Thoracic aorta (tissue), 2 donors: Measurements from ENCODE around the gene SDK1. TPM values are rescaled to one million over a fixed set of nuclear protein-coding genes. Genes with fewer than 3 reads are reported as not detected.

Experiments
- ATAC-seq: fragments of 150-250 bp; one replicate; pipeline ENCODE4 v1.8.0; 2017; ENCODE audit warnings: low read depth; ENCODE audit not compliant: insufficient number of reproducible peaks, low FRiP score
- DNase-seq: peaks from one replicate; pipeline ENCODE4 v3.0.0-alpha.2; 2020; ENCODE audit warnings: low spot score
- H3K27ac ChIP-seq, 2 donors: fragments of 200-600 bp; sonication (generic); 1 replicate in 1 of 2; 2 replicates in 1 of 2; pipeline ENCODE4 v1.5.1; 2016; ENCODE audit warnings: mild to moderate bottlenecking in 2 of 2, moderate library complexity in 2 of 2
- H3K27me3 ChIP-seq: fragments of 200-600 bp; sonication (generic); replicated peaks from 2 replicates; pipeline ENCODE4 v1.6.0; 2016; ENCODE audit warnings: mild to moderate bottlenecking; ENCODE audit not compliant: insufficient read depth
- H3K36me3 ChIP-seq: fragments of 200-600 bp; sonication (generic); one replicate; pipeline ENCODE4 v1.5.1; 2016
- H3K4me1 ChIP-seq, 2 donors: fragments of 200-600 bp; sonication (generic); 1 replicate in 1 of 2; 2 replicates in 1 of 2; pipeline versions ENCODE4 v1.5.1 to v1.6.0; 2016; ENCODE audit warnings: low read depth in 2 of 2, mild to moderate bottlenecking in 1 of 2; ENCODE audit not compliant: control insufficient read depth in 1 of 2
- H3K4me3 ChIP-seq: fragments of 200-600 bp; sonication (generic); 2 replicates; pipeline ENCODE4 v1.5.1; 2016; ENCODE audit warnings: mild to moderate bottlenecking
- H3K9me3 ChIP-seq: fragments of 200-600 bp; sonication (generic); 2 replicates; pipeline ENCODE4 v1.5.1; 2016
- CTCF ChIP-seq: fragments of 200-600 bp; sonication (generic); IDR thresholded peaks from one replicate; pipeline ENCODE4 v1.5.1; 2019; ENCODE audit warnings: antibody characterized with exemption
- total RNA-seq, 2 donors: library from RNA; depleted of rRNA; stranded (reverse); fragments of >200 nt; gene quantifications; one replicate each; pipeline versions ENCODE4 v1.1.0 to v1.2.3, GENCODE V29; 2016

The SDK1 gene
- total RNA-seq, 2 donors from 2014 or later = 27.5 to 29.2 TPM

- TF ChIP-seq CTCF = no peak
- DNase-seq (no peak), ATAC-seq (no peak)
- no peak overlapping the region for H3K27ac ChIP-seq
- H3K4me3 ChIP-seq = no peak overlapping the region
- no peaks in the 10 kb centered on the region for H3K9me3 ChIP-seq
- no peaks in the 10 kb centered on the region for H3K4me1 ChIP-seq
- H3K36me3 ChIP-seq = no peaks in the 10 kb centered on the region
- no peaks in the 10 kb centered on the region for H3K27me3 ChIP-seq
Observed at GRCh38 chr7:3688842-3689241, 387.8 kb downstream of the SDK1 start.

GRCh38 chr7:3691478-3692158, 390.6 kb downstream of the SDK1 start:
- no peak for DNase-seq
- Histone ChIP-seq H3K9me3 (no peaks in the 10 kb centered on the region), H3K27me3 (no peaks in the 10 kb centered on the region), H3K4me3 (no peak overlapping the region), H3K4me1 (no peaks in the 10 kb centered on the region), H3K36me3 (no peaks in the 10 kb centered on the region), H3K27ac (no peak overlapping the region)
- ATAC-seq = no peak
- no peak for TF ChIP-seq CTCF

- Histone ChIP-seq H3K27ac (no peak overlapping the region), H3K4me3 (no peak overlapping the region), H3K4me1 (no peaks in the 10 kb centered on the region), H3K9me3 (no peaks in the 10 kb centered on the region), H3K27me3 (no peaks in the 10 kb centered on the region), H3K36me3 (no peaks in the 10 kb centered on the region)
- DNase-seq (no peak), ATAC-seq (no peak)
- TF ChIP-seq CTCF = no peak
Observed at GRCh38 chr7:3695602-3696001, 394.6 kb downstream of the SDK1 start.

- DNase-seq (no peak), ATAC-seq (no peak)
- no peaks in the 10 kb centered on the region for H3K4me1 ChIP-seq
- H3K36me3 ChIP-seq = no peaks in the 10 kb centered on the region
- H3K4me3 ChIP-seq = no peak overlapping the region
- H3K27me3 ChIP-seq = no peaks in the 10 kb centered on the region
- no peak for TF ChIP-seq CTCF
- H3K27ac ChIP-seq = no peak overlapping the region
- no peaks in the 10 kb centered on the region for H3K9me3 ChIP-seq
Observed at GRCh38 chr7:3696113-3696512, 395.1 kb downstream of the SDK1 start.

- no peak overlapping the region for H3K27ac ChIP-seq
- no peaks in the 10 kb centered on the region for H3K4me1 ChIP-seq
- DNase-seq = no peak
- ATAC-seq = no peak
- no peaks in the 10 kb centered on the region for H3K36me3 ChIP-seq
- no peak for TF ChIP-seq CTCF
- no peaks in the 10 kb centered on the region for H3K9me3 ChIP-seq
- H3K27me3 ChIP-seq = no peaks in the 10 kb centered on the region
- no peak overlapping the region for H3K4me3 ChIP-seq
Observed at GRCh38 chr7:3697472-3697871, 396.4 kb downstream of the SDK1 start.
